ENCODE results near the gene CADM2.
"Not testable (repeated sequence)": the region's sequence is repeated elsewhere in the genome, so short reads cannot be mapped to it uniquely, and the experiment has no call there.

CADM2 gene

GRCh38 chr3:85077018-85077417, 118.2 kb downstream of the CADM2 start:
- DNase-seq (ENCODE audit: low spot score): no peak

GRCh38 chr3:85081191-85081906, 122.6 kb downstream of the CADM2 start:
- DNase-seq (ENCODE audit: low spot score): no peak

GRCh38 chr3:85090495-85090894, 131.7 kb downstream of the CADM2 start:
- DNase-seq (ENCODE audit: low spot score): no peak

GRCh38 chr3:85100316-85100715, 141.5 kb downstream of the CADM2 start:
- DNase-seq (ENCODE audit: low spot score): no peak

GRCh38 chr3:85102781-85103180, 144.0 kb downstream of the CADM2 start:
- no peak for DNase-seq (ENCODE audit: low spot score)

- no peak for DNase-seq (ENCODE audit: low spot score)
Observed at GRCh38 chr3:85110393-85110792, 151.6 kb downstream of the CADM2 start.

DNA sequence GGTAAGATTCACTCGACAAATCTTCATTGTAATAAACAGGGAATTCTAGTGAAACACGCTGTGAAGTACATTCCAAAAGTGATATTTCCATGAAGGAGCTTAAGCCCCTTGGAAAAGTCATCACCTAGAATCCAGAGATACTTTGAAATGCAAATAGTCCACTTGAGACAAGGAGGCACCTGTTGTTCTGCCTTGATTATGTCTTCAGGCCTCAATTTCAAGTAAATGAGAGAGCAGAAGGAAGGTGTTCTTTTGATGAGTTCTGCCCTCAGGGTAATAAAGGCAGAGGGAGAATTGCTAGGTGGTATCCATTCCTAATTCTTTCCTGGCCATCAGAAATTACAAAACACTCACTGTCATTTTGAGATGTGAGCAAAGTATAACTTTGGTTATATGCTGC, 162.1 kb downstream of the CADM2 start:
- no peak for DNase-seq (ENCODE audit: low spot score)

GRCh38 chr3:85132864-85133263, 174.1 kb downstream of the CADM2 start:
- DNase-seq (ENCODE audit: low spot score): not testable (repeated sequence)

DNA sequence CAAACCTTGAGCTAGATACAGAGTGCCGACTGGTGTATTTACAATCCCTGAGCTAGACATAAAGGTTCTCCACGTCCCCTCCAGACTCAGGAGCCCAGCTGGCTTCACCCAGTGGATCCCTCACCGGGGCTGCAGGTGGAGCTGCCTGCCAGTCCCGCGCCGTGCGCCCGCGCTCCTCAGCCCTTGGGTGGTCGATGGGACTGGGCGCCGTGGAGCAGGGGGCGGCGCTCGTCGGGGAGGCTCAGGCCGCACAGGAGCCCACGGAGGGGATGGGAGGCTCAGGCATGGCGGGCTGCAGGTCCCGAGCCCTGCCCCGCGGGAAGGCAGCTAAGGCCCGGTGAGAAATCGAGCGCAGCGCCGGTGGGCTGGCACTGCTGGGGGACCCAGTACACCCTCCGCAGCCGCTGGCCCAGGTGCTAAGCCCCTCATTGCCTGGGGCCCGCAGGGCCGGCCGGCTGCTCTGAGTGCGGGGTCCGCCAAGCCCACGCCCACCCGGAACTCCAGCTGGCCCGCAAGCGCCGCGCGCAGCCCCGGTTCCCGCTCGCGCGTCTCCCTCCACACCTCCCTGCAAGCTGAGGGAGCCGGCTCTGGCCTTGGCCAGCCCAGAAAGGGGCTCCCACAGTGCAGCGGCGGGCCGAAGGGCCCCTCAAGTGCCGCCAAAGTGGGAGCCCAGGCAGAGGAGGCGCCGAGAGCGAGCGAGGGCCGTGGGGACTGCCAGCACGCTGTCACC, 175.1 kb downstream of the CADM2 start:
- not testable (repeated sequence) for DNase-seq (ENCODE audit: low spot score)

DNA sequence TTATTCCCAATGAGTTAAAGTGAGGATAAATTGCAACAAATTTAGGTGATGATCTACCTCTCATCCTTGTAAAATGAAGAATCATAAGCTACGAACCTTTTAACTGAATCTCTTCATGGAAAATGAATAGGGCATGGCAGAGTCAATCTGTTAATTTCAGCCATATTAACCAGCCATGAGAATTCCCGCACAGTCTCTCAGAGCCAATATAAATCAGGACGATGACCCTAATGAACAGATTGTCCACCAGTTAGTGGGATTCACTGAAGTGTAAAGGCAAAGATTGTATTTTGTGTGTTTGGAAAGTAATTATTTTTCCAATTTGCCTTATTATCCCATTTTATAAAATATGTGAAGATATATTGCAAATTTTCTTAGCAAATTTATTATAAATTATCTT, 183.8 kb downstream of the CADM2 start:
- no peak for DNase-seq (ENCODE audit: low spot score)

DNA sequence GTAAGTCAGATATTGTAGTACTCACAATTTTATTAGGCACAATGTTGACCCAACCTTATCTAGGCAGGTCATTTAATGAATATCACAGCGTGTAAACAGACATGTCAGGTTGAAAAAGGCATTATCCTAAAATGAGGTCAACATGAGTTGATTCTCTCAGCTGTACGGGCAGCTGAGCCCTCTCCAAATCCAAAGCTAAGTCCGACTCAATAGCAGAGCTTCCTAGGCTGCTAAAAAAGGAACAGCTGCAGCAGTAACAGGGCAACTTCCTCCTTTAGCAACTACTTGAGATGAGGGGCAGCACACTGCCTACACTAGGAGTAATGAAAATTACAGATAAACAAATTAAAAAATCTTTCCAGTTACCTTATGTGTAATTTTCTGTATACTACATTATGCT, 189.2 kb downstream of the CADM2 start:
- no peak for DNase-seq (ENCODE audit: low spot score)

- DNase-seq (ENCODE audit: low spot score): no peak
Observed at GRCh38 chr3:85151555-85151954, 192.8 kb downstream of the CADM2 start.

DNA sequence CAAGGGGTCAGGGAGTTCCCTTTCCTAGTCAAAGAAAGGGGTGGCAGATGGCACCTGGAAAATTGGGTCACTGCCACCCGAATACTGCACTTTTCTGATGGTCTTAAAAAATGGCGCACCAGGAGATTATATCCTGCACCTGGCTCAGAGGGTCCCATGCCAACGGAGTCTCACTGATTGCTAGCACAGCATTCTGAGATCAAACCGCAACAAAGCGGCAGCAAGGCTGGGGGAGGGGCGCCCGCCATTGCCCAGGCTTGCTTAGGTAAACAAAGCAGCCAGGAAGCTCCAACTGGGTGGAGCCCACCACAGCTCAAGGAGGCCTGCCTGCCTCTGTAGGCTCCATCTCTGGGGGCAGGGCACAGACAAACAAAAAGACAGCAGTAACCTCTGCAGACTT, 194.5 kb downstream of the CADM2 start:
- DNase-seq (ENCODE audit: low spot score): not testable (repeated sequence)

GRCh38 chr3:85159376-85159775, 200.6 kb downstream of the CADM2 start:
- no peak for DNase-seq (ENCODE audit: low spot score)

DNA sequence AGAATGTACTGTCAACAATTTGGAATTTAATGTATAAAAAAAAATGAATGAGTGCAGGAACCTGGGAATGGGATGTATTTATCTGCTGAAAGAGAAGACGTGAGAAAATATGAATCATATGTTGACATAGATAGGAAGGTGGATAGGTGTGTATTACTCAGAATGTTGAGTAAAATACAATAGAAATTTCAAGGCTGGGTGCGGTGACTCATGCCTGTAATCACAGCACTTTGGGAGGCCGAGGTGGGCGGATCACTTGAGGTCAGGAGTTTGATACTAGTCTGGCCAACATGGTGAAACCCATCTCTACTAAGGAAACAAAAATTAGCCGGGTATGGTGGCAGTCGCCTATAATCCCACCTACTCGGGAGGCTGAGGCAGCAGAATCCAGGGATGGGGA, 202.8 kb downstream of the CADM2 start:
- DNase-seq (ENCODE audit: low spot score): no peak

- no peak for DNase-seq (ENCODE audit: low spot score)
Observed at GRCh38 chr3:85162905-85163304, 204.1 kb downstream of the CADM2 start.

DNA sequence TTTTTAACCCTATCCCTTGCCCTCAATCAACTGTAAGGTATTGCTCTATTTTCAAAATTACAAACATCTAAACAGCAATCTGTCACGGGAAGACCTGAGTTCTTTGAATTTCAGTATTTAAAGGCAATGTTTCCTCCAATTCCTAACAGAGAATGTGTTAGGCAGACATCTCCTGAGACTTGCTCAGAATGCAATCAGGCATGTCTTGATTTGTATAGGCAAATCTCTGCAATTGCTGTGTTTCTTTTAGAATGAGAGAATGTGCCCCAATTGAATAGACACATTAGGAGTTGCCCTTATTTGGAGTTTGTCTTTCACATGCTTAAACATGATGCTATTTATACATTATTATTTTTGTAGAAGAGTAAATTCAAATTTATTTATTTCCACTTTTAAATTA, 205.6 kb downstream of the CADM2 start:
- DNase-seq (ENCODE audit: low spot score): no peak

DNA sequence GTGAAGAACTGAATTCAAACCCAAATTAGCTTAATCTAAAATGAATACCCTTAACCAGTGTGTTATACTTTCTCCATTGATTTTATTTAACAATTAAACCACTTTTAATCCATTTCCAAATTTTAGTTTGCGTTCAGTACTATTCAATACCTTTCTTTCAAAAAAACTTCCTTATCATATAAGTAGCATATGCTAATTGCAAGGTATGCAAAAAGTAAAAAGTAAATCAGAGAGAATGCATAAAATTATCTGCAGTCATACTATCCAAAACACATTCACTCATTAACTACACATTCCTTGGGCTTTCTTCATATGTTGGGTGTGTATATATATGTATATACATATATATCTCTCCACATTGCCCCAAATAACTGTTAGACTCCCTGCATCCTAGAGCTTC, 208.8 kb downstream of the CADM2 start:
- DNase-seq (ENCODE audit: low spot score): no peak

DNA sequence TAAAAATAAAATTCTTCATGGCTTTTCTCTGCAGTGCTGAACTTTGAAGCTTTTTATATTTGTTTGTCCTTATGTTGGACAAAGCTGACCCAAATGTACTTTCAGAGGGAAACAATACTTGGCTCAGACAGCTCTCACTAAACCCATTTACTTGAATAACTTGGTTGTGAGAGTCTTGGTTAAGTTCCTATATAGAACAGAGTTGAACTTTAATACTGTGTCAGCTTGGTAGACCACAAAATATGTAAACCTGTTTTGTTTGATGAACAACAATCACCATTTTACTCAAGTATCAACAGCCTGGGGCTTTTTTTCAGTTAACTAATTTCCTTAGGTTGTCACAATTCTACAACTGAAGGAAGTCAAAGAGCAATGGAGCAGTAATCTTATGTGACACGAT, 211.9 kb downstream of the CADM2 start:
- no peak for DNase-seq (ENCODE audit: low spot score)

DNA sequence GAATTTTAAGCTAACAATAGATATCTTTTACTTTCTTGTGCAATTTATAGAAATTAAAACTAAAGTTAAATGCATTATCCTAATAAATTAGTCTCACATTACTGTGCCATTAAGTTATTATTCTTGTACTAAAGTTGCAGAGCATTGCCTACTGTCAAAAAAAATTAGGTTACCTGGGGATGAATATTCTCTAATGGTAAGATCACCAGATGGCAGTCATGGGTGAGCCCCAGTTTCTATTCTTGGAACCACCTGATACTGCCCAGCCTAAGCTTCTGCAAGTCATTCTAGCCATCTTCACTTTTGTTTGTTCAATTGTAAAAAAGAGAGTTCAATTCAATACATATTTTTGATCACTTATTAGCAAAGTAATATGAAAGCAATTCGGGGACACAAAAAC, 213.2 kb downstream of the CADM2 start:
- DNase-seq (ENCODE audit: low spot score): no peak

GRCh38 chr3:85176799-85177198, 218.0 kb downstream of the CADM2 start:
- DNase-seq (ENCODE audit: low spot score): no peak

- DNase-seq (ENCODE audit: low spot score): no peak
Observed at GRCh38 chr3:85182975-85183752, 224.4 kb downstream of the CADM2 start.

GRCh38 chr3:85185495-85185894, 226.7 kb downstream of the CADM2 start:
- DNase-seq (ENCODE audit: low spot score): no peak

All from HuH-7 (cell line).